Right hindlimb (tissue), 1 donor: ENCODE results near the gene PPL.
"Not testable (repeated sequence)": the region's sequence is repeated elsewhere in the genome, so short reads cannot be mapped to it uniquely, and the experiment has no call there.

Source experiments
- DNase-seq: peaks from one replicate; pipeline ENCODE4 v3.0.0-alpha.2; 2018

The PPL gene

DNA sequence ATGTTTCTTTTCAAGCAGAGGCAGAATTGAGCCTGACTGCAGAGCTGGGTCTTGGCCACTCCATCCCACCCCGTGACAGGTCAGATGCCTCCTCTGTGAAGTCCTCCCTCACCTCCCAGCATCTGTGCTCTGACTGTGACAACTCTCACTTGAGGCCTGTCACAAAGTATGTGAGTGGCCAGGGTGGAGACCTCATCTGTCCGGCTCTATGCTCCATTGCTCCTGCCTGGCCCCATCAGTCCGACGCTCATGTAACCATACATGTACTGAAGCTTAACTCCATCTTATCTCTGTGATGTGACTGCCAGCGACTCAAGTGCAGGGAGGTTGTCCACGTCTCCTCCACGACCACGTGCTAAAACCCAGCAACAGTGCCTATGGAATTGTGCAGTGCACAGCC is 3.5 kb downstream of the PPL start:
- DNase-seq = no peak

DNA sequence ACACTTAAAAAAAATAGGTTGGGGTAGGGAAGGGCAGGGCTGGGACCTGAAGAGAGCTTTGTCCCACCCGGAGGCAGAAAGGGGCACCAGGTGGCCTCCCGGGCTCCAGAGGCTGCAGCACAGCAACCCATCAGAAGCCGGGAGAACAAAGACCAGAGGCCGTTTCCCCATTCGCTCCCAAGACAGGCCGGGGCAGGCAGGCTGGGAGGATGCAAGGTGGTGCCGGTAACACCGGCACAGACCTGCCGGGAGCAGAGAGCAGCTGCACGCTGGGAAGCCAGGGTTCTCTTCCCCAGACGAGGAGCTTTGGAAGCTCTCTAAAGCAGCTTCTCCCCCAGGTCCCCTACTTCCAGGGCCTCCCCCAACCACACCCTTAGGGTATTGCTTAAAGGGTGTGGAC is 5.6 kb downstream of the PPL start:
- DNase-seq = no peak

DNA sequence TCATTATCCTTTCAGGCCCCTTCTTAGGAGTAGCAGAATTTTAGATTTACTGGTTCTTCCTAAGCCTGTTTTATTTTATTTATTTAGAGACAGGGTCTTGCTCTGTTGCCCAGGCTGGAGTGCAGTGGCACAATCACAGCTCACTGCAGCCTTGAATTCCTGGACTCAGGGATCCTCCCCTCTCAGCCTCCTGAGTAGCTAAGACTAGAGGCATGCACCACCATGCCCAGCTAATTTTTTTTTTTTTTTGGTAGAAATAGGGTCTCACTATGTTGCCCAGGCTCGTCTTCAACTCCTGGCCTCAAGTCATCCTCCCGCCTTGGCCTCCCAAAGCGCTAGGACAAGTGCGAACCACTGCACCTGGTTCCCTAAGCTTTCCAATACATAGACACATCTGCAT is 7.3 kb downstream of the PPL start:
- not testable (repeated sequence) for DNase-seq

DNA sequence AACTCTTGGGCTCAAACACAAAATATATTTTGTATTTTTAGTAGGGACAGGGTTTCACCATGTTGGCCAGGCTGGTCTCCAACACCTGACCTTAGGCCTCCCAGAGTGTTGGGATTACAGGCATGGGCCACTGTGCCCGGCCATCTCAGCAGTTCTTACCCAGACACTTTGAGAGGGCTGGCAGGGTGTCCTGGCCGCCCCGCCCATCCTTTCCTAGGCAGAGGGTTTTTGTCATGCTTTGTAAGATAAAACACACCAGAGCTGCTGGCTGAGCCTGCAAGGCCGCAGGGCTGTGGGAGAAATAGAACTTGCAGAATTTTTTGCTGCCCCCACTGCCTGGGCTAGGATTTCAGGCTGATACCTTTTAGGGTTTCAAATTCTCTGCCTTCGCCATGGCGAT is 8.7 kb downstream of the PPL start:
- DNase-seq = no peak

DNA sequence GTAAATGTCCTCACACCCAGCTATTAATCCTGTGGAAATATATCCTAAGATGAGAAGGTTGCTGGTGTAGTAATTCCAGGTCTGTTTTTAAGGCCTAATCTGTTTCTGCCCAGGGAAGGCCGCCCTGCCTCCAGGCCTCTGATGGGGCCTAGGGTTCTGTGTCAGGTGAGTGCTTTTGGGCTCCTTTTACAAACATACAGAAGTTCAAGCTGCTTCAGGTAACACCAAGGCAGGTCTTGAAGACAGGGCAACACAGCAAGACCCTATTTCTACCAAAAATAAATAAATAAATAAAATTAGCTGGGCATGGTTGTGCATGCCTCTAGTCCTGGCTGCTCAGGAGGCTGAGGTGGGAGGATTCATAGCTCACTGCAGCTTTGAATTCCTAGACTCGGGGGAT is 9.3 kb downstream of the PPL start:
- no peak for DNase-seq

DNA sequence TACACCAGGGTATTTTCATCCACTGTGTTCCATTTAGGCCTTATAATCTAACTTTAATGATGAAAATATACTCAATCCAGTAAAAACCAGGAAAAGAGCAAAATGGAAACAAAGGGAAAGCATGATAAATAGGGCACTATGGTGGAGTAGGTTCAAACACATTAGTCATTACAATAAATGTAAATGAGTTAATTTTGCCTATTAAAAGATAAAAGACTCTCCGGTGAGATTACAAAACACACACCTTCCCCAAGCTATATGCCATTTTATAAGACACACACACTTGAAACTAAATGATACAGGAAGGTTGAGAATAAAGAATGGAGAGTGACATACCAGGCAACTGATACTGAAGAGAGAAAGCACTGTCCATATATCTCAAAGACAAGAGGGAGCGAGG is 10.0 kb downstream of the PPL start:
- no peak for DNase-seq

DNA sequence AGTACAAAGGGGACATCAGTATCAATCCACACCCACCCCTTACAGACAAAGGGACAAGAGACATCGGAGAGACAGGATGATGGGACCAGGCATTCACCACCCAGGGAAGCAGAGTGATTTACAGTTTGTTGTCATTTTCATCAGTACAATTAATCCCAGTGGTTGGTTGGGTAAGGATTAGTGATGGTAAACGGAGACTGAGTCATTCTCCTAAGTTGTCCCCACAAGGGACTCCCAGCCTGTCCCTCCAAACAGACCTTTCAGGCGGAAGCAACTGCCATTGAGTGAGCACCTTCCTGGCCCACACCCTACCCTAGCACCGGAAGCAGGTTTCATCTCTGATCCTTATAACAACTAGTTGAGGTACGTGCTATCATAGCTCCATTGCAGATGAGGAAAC is 11.2 kb downstream of the PPL start:
- no peak for DNase-seq

DNA sequence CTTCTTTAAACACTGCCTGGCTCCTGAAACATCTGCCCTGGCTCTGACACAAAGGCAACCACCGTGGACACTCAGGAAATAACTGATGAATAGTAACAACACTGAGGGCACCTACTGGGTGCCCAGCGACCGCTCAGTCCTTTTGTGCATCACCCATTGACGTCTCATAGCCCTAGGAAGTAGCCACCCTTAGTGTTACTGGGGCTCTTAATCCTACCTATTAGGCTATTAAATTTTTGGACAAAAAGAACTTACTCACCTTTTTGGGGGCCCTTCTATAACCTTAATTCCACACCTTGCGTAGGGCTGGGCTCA is 11.7 kb downstream of the PPL start:
- DNase-seq = no peak

DNA sequence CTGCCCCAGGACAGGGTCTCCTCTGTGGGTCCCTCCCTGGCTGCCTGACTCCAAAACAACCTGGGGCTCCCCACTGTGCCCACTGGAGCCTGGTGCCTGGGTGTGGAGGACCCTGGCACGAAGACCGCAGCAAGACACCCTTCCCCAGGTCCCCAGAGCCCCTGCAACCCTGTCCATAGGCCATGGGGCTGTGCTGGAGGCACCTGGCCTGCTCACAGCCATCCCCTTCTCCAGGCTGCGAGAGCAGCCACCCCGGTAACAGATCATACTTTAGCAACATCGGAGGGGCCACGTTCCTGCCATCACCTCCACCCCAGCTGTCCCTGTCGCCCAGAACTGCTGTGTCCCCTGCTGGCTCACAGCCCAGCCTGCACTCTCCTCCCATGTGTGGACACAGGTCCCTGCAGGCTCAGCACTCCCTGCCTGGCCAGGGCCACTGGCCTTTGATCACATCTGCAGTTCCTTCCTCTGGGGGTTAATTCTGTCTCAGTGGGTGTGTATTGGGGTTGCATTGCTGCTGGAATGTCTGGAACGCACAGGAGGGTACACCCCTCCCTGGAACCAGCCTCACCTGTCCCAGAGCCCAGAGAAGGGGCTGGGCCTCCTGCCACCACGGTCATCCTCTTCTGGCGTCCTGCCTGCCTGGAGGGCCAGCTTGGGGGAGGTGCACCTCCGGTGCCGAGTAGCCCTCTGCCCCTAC is 12.2 kb downstream of the PPL start:
- DNase-seq = no peak

DNA sequence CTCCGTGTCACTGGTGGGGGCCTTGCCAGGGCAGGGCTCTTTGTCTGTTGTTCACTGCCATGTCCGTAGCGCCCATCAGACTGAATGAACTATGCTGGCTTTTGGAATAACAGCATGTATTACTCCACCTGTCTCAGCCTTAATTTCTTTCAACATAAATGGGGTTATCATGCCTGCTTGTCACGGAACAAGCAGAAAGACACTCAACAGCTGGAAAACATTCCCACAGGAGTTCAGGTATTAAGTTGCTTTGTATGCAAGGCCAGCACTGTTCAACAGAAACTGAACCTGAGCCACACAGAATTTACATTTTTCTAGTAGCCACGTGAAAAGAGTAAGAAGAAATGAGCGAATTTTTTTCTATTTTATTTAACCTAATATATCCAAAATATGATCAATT is 13.1 kb downstream of the PPL start:
- no peak for DNase-seq

DNA sequence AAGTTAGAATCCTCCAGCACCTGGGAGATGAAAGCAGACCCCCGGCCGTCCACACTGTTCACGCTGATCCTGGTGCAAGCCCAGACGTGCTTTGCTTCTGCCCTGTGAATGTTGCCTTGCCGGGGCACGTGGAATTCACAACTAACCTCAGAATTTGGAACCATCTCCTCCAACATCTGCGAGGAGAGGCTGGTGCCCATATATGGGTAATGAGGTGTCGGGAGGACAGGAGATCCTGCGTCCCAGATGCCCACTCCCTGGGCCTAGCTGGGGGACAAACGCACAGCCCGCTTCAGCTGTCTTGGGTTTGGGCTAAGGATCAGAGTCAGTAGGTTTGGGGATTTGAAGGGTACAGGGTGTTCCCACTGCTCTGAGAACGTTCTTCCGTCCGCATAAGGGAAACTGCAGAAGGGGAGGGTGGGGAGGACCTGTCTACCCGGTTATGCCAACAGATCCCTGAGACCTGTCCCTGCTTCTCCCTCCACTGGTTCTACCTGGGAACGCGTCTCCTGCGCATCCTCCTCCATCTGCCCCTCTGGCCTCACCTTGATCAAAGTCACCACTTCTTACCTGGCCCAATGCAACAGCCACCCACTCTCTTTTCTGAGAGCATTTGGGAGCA is 14.1 kb downstream of the PPL start:
- DNase-seq = no peak

DNA sequence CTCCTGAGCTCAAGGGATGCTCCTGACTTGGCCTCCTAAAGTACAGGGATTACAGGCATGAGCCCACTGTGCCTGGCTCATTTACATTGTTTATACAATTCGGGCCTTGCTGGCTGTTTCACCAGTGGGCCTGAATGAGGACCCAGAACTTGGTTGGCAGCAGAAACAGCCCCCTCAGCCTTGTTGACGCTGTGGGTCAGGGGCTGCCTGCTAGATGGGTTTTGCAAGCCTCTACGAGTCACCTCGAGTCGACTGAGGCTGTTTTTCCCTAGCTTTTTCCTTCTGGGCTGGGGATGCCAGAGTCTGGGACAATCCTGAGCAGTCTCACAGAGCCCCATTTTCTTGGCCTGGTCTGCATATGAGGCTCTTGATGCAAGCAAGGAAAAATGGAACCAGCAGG is 16.1 kb downstream of the PPL start:
- DNase-seq = no peak

DNA sequence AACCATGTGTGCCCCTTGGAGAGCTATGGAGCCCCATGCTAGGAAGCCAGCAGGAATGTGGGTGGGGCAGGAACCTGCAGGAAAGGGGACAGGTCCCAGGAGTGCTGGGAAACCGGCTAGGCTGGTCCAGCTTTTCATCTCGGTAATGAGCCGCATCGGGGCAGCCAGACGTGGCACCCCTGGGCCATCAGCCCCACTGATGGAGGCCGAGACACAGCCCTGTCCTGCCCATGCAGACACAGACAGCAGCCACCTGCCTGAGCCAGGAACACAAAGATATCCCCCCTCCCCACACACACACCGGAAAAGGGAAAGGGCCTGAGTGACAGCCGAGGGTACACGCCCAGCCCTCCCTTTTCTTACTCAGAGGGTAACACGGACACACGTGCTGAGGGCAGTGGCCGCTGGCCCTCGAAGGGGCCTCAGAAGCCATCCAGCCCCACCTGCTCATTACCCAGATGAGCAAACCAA is 18.1 kb downstream of the PPL start:
- DNase-seq = no peak

DNA sequence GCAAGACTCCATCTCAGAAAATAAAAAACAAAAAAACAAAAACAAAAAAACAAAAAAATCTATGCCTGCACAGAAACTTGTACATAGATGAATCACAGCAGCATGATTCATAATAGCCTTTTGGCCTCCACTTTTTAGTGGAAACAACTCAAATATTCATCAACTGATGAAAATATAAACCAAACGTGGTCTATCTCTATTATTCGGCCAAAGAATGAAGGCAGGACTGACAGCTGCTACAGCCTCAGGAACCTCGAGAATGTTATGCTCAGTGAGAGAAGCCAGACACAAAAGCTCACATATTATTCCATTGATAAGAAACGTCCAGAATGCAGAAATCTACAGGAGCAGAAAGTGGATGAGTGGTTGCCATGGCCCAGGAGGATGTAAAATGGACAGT is 19.8 kb downstream of the PPL start:
- no peak for DNase-seq

DNA sequence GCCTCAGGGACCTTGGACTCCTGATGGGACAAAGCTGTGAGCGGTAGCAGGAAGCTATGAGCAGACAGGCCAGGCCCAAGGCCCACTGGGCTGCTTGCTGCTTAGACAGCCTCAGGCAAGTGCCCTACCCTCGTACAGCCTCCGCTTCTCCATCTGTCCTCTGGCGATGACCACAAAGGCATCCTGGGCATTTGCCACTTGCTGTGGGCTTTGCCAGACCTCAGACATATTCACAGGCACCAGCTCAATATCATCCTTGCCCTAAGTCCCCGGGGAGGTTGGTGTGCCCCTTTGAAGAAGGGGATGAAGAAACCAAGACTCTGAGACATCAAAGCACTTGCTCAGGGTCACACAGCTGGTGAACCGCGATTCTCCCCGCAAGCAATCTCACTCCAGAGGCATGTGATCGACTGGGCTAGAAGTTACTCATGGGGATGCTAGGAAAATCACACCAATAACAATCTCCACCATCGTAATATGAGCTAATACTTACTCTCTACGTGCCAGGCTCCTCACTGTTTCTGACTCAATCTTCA is 21.7 kb downstream of the PPL start:
- DNase-seq = no peak

DNA sequence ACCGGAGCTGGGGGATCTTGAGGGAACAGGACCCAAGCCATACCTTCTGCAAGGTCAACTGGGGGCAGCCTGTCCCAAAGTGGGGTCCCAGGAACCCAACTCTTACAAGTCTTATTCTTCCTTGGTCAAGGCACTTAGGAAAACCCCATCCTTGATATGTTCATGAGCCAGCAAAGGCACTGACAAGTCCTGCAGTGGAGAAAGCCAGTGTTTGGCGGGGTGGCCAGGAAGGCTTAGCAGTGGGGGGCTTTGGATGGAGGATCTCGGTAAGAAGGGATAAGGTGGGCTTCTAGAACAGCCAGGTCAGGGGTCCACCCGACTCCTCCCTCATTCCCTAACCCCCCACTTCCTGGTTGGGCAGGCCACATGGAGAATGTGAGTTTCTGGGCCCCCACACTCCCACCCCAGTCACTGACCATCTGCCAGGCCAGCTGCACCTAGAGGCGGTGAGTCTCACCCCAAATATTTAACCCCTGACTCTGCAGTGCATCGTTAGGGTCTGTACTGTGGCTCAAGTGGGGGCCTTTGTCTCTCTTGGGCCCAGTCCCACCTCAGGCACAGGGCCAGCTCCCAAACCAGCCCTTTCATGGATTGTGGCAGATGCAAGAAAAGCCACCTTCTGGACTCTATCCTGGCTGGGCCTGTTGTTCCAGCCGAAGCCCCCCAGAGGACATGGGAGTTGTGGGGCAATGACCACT is 22.3 kb downstream of the PPL start:
- no peak for DNase-seq

DNA sequence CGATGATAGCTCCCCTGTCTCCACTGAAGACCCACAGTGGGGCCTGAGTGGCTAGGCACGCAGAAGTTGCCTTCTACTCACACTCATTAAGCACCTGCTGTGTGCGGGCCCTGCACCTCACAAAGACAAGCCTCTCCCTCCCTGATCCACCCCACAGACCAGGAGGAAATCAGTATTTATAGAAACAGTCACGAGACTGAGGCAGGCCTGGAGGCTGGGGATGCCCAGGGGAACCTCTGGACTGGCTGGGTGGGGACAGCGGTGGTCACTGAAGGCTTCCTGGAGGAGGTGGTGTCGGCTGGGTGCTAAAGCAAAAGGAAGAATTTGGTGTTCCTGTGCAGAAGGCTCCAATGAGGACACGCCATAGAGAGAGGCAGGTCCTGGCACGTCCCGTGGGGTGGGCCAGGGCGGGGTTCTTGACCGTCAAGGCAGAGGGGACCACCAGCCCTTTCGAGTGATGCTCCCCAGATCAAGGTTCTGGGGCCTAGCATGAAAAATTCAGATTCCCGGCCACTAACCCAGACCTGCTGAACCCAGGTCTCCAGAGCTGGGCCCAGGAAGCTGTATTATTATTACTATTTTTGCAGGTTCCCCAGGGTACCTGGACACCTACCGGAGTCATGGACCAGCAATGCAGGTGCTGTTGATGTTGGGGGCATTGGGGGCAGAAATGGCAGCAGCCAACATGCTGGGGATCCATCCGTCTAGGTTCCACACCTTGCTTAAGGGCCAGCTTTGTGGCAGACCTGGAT is 23.0 kb downstream of the PPL start:
- no peak for DNase-seq

DNA sequence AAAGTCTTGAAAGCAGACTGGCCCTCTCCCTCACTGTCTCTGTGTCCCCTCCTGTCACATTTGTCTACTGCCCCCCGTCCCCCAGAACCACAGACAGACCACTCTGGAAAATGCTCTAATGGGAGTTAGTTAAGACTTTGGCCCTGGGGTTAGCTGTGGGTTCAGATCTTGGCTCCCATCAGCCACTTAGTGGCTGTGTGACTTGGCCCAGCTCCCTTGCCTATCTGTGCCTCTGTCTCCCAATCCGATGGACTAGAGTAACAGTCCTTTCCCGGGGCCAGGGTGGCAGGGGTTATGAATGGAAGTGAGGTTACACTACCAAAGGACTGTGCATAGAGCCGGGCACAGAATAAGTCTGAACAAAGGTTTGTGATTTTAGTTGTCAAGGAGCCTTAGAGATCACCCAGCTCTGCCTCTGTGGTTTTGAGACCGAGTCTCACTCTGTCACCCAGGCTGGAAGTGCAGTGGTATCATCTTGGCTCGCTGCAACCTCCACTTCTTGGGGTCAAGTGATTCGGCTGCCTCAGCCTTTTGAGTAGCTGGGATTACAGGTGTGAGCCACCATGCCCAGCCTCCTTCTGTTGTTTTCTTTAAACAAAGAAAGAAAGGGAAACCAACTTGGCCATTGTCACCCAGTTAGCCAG is 23.7 kb downstream of the PPL start:
- DNase-seq = no peak

DNA sequence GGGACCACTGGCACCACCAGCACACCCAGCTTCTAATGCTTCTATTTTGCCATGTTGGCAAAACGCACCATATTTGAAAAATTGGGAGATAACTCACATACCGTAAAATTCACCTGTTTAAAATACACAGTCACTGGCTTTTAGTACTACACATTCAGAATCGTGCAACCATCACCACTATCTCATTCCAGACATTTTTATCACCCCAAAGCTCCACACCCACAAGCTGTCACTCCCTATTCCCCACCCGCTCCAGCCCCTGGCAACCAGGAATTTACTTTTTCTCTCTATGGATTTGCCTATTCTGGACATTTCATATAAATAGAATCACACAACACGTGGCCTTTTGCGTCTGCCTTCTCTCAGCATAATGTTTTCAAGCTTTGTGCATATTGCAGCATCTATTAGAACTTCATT is 25.0 kb downstream of the PPL start:
- DNase-seq = no peak

DNA sequence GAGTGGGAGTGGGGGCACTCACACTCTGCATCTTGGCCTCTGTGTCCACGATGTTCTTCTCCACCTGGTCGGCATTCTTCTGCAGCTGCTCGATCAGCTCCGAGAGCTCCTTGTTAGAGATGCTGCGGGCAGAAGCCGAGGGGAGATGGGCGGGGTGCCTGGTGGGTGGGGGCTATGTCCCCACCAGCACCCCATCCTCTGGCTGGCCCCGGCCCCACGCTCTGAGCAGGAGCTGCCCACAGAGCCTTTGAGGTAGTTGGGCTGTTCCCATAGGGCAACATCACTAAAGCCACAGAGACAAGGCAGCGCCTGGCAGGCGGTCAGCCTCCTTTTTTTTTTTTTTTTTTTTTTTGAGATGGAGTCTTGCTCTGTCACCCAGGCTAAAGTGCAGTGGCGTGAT is 26.1 kb downstream of the PPL start:
- no peak for DNase-seq

DNA sequence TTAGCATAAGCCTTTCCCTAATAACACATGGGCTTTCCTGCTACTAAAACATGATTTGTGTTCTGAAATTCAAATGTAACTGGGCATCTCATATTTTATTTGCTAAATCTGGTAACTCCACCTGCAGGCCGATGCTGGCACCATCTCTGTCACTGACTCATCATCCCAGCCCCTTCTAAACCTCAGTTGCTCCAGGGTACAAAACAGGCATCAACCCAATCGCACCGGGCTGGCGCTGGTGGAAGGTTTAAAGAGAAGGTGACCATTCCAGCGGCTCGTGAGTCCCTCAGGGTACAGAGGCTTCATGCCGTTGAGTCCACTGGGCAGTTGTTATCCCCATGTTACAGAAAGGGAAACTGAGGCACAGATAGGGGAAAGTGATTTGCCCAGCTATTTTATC is 27.1 kb downstream of the PPL start:
- no peak for DNase-seq

DNA sequence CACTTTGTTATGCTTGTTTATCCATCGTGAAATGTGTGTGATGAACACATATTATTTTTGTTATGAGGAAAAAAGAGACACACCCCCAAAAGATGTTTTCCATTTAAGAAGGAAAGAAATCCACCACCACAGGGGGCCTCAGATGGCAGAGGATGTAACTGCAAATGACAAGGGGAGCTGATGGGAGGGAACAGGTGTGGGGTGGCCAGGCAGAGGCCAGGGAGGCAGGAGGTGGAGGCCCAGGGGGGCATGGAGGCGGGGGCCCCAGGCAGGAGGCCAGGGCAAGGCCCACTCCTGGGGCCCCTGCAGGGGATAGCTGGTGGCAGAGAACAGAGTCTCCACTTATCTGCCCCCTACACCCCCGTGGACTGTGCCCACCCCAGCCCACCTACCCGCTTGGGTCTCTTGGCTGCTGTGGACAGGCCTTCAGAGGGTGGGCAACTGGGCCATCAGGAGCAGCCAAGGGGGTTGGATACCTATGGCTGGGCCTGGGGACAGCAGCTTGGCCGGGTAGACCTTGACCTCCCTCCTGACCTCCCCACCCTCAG is 28.0 kb downstream of the PPL start:
- no peak for DNase-seq
